Measurements from ENCODE around the gene UNC119B.
A peak's percentile ranks its signal among the peaks of the same experiment; 100 is the strongest.

The UNC119B gene

GRCh38 chr12:120764816-120765215 is 54.6 kb downstream of the UNC119B start:
- Histone ChIP-seq H3K14ac (ENCODE audit: low read length) (no peak overlapping the region), H3K36me3 (ENCODE audit: control insufficient read depth in 1 of 2, insufficient read depth in 2 of 2, low read length in 2 of 2) (peaks cover 35 to 40% of the 10 kb centered on the region in 2 experiments), H2BK5ac (ENCODE audit: low read depth, low read length, poor library complexity) (no peak overlapping the region), H3K27me3 (ENCODE audit: insufficient read depth, low read length) (no peaks in the 10 kb centered on the region), H3K27ac (ENCODE audit: low read depth, low read length) (no peak overlapping the region), H3K4me2 (ENCODE audit: low read length) (no peak overlapping the region), H2BK12ac (ENCODE audit: low read length) (no peak overlapping the region), H3K79me1 (ENCODE audit: low read length) (peaks cover 4% of the 10 kb centered on the region), H3K4me3 (ENCODE audit: low read depth, low read length) (no peak overlapping the region), H2AK5ac (ENCODE audit: low read length) (no peak overlapping the region), H4K91ac (ENCODE audit: low read depth, low read length) (no peak overlapping the region), H3K18ac (ENCODE audit: low read length) (no peak overlapping the region), H3K79me2 (ENCODE audit: control insufficient read depth, insufficient read depth, low read length, poor library complexity) (peaks cover 1% of the 10 kb centered on the region), H3K4me1 (ENCODE audit: control insufficient read depth in 1 of 2, insufficient read depth in 2 of 2, low read length in 2 of 2) (peaks cover 24 to 32% of the 10 kb centered on the region in 2 experiments), H4K8ac (ENCODE audit: low read depth, low read length) (no peak overlapping the region), H2BK120ac (ENCODE audit: insufficient read depth, low read length, poor library complexity) (no peak overlapping the region), H4K12ac (ENCODE audit: low read depth, low read length) (no peak overlapping the region), H3K9me3 (ENCODE audit: insufficient read depth, low read depth, low read length) (peaks cover 4% of the 10 kb centered on the region), H3K4ac (ENCODE audit: low read depth, low read length) (no peak overlapping the region), H2AFZ (ENCODE audit: insufficient read depth, low read length, poor library complexity) (no peak overlapping the region), H3K9ac (ENCODE audit: low read length) (no peak overlapping the region), H3K23ac (ENCODE audit: low read length) (no peak overlapping the region)
- DNase-seq: no peak
- whole genome bisulfite sequencing (ENCODE audit: extremely low coverage, insufficient coverage, insufficient read length): no CpG with 5 or more reads among the region's 9 CpGs

GRCh38 chr12:120766566-120766965 is 56.3 kb downstream of the UNC119B start:
- Histone ChIP-seq H2BK12ac (ENCODE audit: low read length) (no peak overlapping the region), H3K36me3 (ENCODE audit: control insufficient read depth in 1 of 2, insufficient read depth in 2 of 2, low read length in 2 of 2) (peaks cover 37 to 42% of the 10 kb centered on the region in 2 experiments), H2BK5ac (ENCODE audit: low read depth, low read length, poor library complexity) (no peak overlapping the region), H2BK120ac (ENCODE audit: insufficient read depth, low read length, poor library complexity) (no peak overlapping the region), H3K4me2 (ENCODE audit: low read length) (no peak overlapping the region), H3K27ac (ENCODE audit: low read depth, low read length) (no peak overlapping the region), H3K4ac (ENCODE audit: low read depth, low read length) (no peak overlapping the region), H3K18ac (ENCODE audit: low read length) (no peak overlapping the region), H3K9me3 (ENCODE audit: insufficient read depth, low read depth, low read length) (peaks cover 4% of the 10 kb centered on the region), H4K91ac (ENCODE audit: low read depth, low read length) (no peak overlapping the region), H4K8ac (ENCODE audit: low read depth, low read length) (no peak overlapping the region), H3K79me2 (ENCODE audit: control insufficient read depth, insufficient read depth, low read length, poor library complexity) (no peaks in the 10 kb centered on the region), H2AFZ (ENCODE audit: insufficient read depth, low read length, poor library complexity) (no peak overlapping the region), H3K79me1 (ENCODE audit: low read length) (no peaks in the 10 kb centered on the region), H3K9ac (ENCODE audit: low read length) (no peak overlapping the region), H3K23ac (ENCODE audit: low read length) (no peak overlapping the region), H4K12ac (ENCODE audit: low read depth, low read length) (no peak overlapping the region), H2AK5ac (ENCODE audit: low read length) (no peak overlapping the region), H3K4me3 (ENCODE audit: low read depth, low read length) (no peak overlapping the region), H3K14ac (ENCODE audit: low read length) (no peak overlapping the region), H3K4me1 (ENCODE audit: control insufficient read depth in 1 of 2, insufficient read depth in 2 of 2, low read length in 2 of 2) (peaks cover 10 to 17% of the 10 kb centered on the region in 2 experiments), H3K27me3 (ENCODE audit: insufficient read depth, low read length) (no peaks in the 10 kb centered on the region)
- WGBS (ENCODE audit: extremely low coverage, insufficient coverage, insufficient read length): no CpG with 5 or more reads among the region's 5 CpGs
- no peak for DNase-seq

- Histone ChIP-seq H3K27ac (ENCODE audit: low read depth, low read length) (no peak overlapping the region), H3K14ac (ENCODE audit: low read length) (no peak overlapping the region), H3K4me3 (ENCODE audit: low read depth, low read length) (no peak overlapping the region), H4K91ac (ENCODE audit: low read depth, low read length) (no peak overlapping the region), H3K36me3 (ENCODE audit: control insufficient read depth in 1 of 2, insufficient read depth in 2 of 2, low read length in 2 of 2) (peaks cover 38 to 43% of the 10 kb centered on the region in 2 experiments), H2BK12ac (ENCODE audit: low read length) (no peak overlapping the region), H3K79me1 (ENCODE audit: low read length) (no peaks in the 10 kb centered on the region), H3K9ac (ENCODE audit: low read length) (no peak overlapping the region), H2AFZ (ENCODE audit: insufficient read depth, low read length, poor library complexity) (no peak overlapping the region), H3K27me3 (ENCODE audit: insufficient read depth, low read length) (no peaks in the 10 kb centered on the region), H2AK5ac (ENCODE audit: low read length) (no peak overlapping the region), H4K8ac (ENCODE audit: low read depth, low read length) (no peak overlapping the region), H2BK5ac (ENCODE audit: low read depth, low read length, poor library complexity) (no peak overlapping the region), H4K12ac (ENCODE audit: low read depth, low read length) (no peak overlapping the region), H2BK120ac (ENCODE audit: insufficient read depth, low read length, poor library complexity) (no peak overlapping the region), H3K79me2 (ENCODE audit: control insufficient read depth, insufficient read depth, low read length, poor library complexity) (no peaks in the 10 kb centered on the region), H3K18ac (ENCODE audit: low read length) (no peak overlapping the region), H3K23ac (ENCODE audit: low read length) (no peak overlapping the region), H3K4ac (ENCODE audit: low read depth, low read length) (no peak overlapping the region), H3K4me1 (ENCODE audit: control insufficient read depth in 1 of 2, insufficient read depth in 2 of 2, low read length in 2 of 2) (peaks cover 3 to 9% of the 10 kb centered on the region in 2 experiments), H3K4me2 (ENCODE audit: low read length) (no peak overlapping the region), H3K9me3 (ENCODE audit: insufficient read depth, low read depth, low read length) (peaks cover 4% of the 10 kb centered on the region)
- WGBS (ENCODE audit: extremely low coverage, insufficient coverage, insufficient read length): no CpG with 5 or more reads among the region's 11 CpGs
- DNase-seq: peak; percentile 40 to 74
These were observed 57.1 kb downstream of the UNC119B start for GRCh38 chr12:120767071-120768024.

- peaks cover 3 to 6% of the 10 kb centered on the region in 2 experiments for H3K4me1 ChIP-seq (ENCODE audit: control insufficient read depth in 1 of 2, insufficient read depth in 2 of 2, low read length in 2 of 2)
- peaks cover 4% of the 10 kb centered on the region for H3K9me3 ChIP-seq (ENCODE audit: insufficient read depth, low read depth, low read length)
- no peak overlapping the region for H3K27ac ChIP-seq (ENCODE audit: low read depth, low read length)
- H3K79me1 ChIP-seq (ENCODE audit: low read length): no peaks in the 10 kb centered on the region
- no peak overlapping the region for H2BK12ac ChIP-seq (ENCODE audit: low read length)
- H3K23ac ChIP-seq (ENCODE audit: low read length): no peak overlapping the region
- no peak overlapping the region for H3K4me2 ChIP-seq (ENCODE audit: low read length)
- H3K27me3 ChIP-seq (ENCODE audit: insufficient read depth, low read length): no peaks in the 10 kb centered on the region
- H3K18ac ChIP-seq (ENCODE audit: low read length): no peak overlapping the region
- H3K4me3 ChIP-seq (ENCODE audit: low read depth, low read length): no peak overlapping the region
- no peak overlapping the region for H2BK5ac ChIP-seq (ENCODE audit: low read depth, low read length, poor library complexity)
- no CpG with 5 or more reads among the region's 11 CpGs for WGBS (ENCODE audit: extremely low coverage, insufficient coverage, insufficient read length)
- H3K4ac ChIP-seq (ENCODE audit: low read depth, low read length): no peak overlapping the region
- no peak overlapping the region for H2BK120ac ChIP-seq (ENCODE audit: insufficient read depth, low read length, poor library complexity)
- H3K14ac ChIP-seq (ENCODE audit: low read length): no peak overlapping the region
- H4K12ac ChIP-seq (ENCODE audit: low read depth, low read length): no peak overlapping the region
- no peak for DNase-seq
- H3K9ac ChIP-seq (ENCODE audit: low read length): no peak overlapping the region
- no peak overlapping the region for H2AFZ ChIP-seq (ENCODE audit: insufficient read depth, low read length, poor library complexity)
- H3K36me3 ChIP-seq (ENCODE audit: control insufficient read depth in 1 of 2, insufficient read depth in 2 of 2, low read length in 2 of 2): peaks cover 28 to 29% of the 10 kb centered on the region in 2 experiments
- H3K79me2 ChIP-seq (ENCODE audit: control insufficient read depth, insufficient read depth, low read length, poor library complexity): no peaks in the 10 kb centered on the region
- no peak overlapping the region for H4K91ac ChIP-seq (ENCODE audit: low read depth, low read length)
- H4K8ac ChIP-seq (ENCODE audit: low read depth, low read length): no peak overlapping the region
- no peak overlapping the region for H2AK5ac ChIP-seq (ENCODE audit: low read length)
These were observed 60.8 kb downstream of the UNC119B start for GRCh38 chr12:120771097-120771496.
